IgD-negative memory B cell (primary cell): ENCODE results near the gene NPAS1. TPM values are rescaled to one million over a fixed set of nuclear protein-coding genes. Genes with fewer than 3 reads are reported as not detected.

Experiments used
- H3K27ac Mint-ChIP-seq, 3 donors: one replicate each; pipeline ENCODE4 v1.8.0; 2020 to 2022; ENCODE audit warnings: mild to moderate bottlenecking in 3 of 3, mixed read lengths in 3 of 3, moderate library complexity in 1 of 3
- H3K27me3 Mint-ChIP-seq: one replicate; pipeline ENCODE4 v1.8.0; 2021; ENCODE audit warnings: mixed read lengths
- H3K36me3 Mint-ChIP-seq: one replicate; pipeline ENCODE4 v1.8.0; 2020; ENCODE audit warnings: mild to moderate bottlenecking, mixed read lengths
- H3K4me1 Mint-ChIP-seq, 3 donors: one replicate each; pipeline ENCODE4 v1.8.0; 2020 to 2022; ENCODE audit warnings: mixed read lengths in 3 of 3, mild to moderate bottlenecking in 1 of 3
- H3K4me3 Mint-ChIP-seq, 4 donors: one replicate each; pipeline ENCODE4 v1.8.0; 2020 to 2022; ENCODE audit warnings: mild to moderate bottlenecking in 4 of 4, mixed read lengths in 4 of 4, moderate library complexity in 3 of 4
- H3K9me3 Mint-ChIP-seq, 3 donors: one replicate each; pipeline ENCODE4 v1.8.0; 2020 to 2021; ENCODE audit warnings: mixed read lengths in 3 of 3, mild to moderate bottlenecking in 1 of 3
- polyA plus RNA-seq: library from polyadenylated mRNA; unstranded; fragments of 300-500 nt; fragmentation: Illumina TruSeq; gene quantifications from one replicate; pipeline ENCODE4 v1.2.3, GENCODE V29; 2021

Gene NPAS1
- polyA plus RNA-seq = 1.0 TPM

- peaks cover 37% of the 10 kb centered on the region for H3K27me3 Mint-ChIP-seq
- no peak within 1 kb of the TSS for H3K27ac Mint-ChIP-seq
- H3K9me3 Mint-ChIP-seq = no peaks in the 10 kb centered on the region
- H3K4me3 Mint-ChIP-seq = peak within 1 kb of the TSS in 3 of 4 donors; percentile 63 to 76 (median 70)
- H3K36me3 Mint-ChIP-seq = no peaks in the 10 kb centered on the region
- H3K4me1 Mint-ChIP-seq = peaks cover 0 to 5% (median 5%) of the 10 kb centered on the region in 3 donors
These were observed at the start of gene NPAS1 for GRCh38 chr19:47019431-47020041. Gene NPAS1 (plus strand): TSS chr19:47019837. CDS start chr19:47021048, 1,211 bp downstream.

- H3K27me3 Mint-ChIP-seq = no peaks in the 10 kb centered on the region
- no peaks in the 10 kb centered on the region for H3K9me3 Mint-ChIP-seq
- peaks cover 7% of the 10 kb centered on the region for H3K36me3 Mint-ChIP-seq
- H3K4me1 Mint-ChIP-seq = peaks cover 2 to 10% (median 8%) of the 10 kb centered on the region in 3 donors
- H3K27ac Mint-ChIP-seq = no peak overlapping the region
- H3K4me3 Mint-ChIP-seq = no peak overlapping the region
These were observed 48.8 kb upstream of the NPAS1 start for GRCh38 chr19:46970815-46971214.

- Mint-ChIP-seq H3K27ac (no peak overlapping the region), H3K4me1 (peaks cover 4 to 8% (median 7%) of the 10 kb centered on the region in 3 donors), H3K27me3 (no peaks in the 10 kb centered on the region), H3K36me3 (peaks cover 3% of the 10 kb centered on the region), H3K9me3 (no peaks in the 10 kb centered on the region), H3K4me3 (no peak overlapping the region)
These were observed 47.3 kb upstream of the NPAS1 start for GRCh38 chr19:46972311-46972710.

- H3K27me3 Mint-ChIP-seq = no peaks in the 10 kb centered on the region
- no peak overlapping the region for H3K27ac Mint-ChIP-seq
- H3K36me3 Mint-ChIP-seq = peaks cover 3% of the 10 kb centered on the region
- H3K4me3 Mint-ChIP-seq = no peak overlapping the region
- H3K9me3 Mint-ChIP-seq = no peaks in the 10 kb centered on the region
- H3K4me1 Mint-ChIP-seq = peaks cover 0 to 4% (median 1%) of the 10 kb centered on the region in 3 donors
These were observed 45.5 kb upstream of the NPAS1 start for GRCh38 chr19:46974181-46974580.

DNA sequence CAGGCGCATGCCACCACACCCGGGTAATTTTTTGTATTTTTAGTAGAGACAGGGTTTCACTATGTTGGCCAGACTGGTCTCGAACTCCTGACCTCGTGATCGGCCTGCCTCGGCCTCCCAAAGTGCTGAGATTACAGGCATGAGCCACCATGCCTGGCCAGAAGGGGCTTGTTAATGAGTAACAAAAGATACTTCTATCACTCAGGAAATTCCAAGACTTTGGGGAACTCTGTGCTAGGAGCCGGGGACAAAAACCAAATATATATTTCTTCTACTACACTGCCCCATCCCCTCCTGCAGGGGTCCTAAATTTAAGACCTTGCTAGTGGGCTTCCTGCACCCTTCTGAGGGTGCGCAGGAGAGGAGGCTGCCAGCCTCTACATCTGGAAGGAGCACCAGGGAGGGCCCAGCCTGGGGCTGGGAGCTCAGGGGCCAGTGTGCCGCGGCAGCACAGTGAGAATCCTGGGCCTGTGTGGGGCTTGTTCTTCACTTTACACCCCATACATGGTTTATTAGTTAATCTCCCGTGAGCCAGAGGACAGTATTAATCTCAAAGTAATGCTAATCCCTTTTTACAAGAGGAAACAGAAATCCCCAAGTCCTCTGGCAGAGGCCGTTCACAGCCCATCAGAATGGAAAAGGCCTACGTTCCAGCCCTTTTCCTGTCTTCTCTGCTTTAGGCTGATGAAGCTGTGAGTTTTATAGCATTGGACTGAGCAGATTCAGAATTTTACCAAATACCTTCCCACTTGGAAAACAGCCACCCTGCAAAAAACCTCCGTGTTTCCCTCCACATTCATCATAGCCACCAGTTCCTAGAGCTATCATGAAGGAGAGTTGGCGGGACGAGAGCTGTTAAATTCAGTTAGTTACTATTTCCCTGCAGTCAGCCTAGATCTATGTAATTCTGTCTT is 44.4 kb upstream of the NPAS1 start:
- no peak overlapping the region for H3K27ac Mint-ChIP-seq
- no peak overlapping the region for H3K4me3 Mint-ChIP-seq
- no peaks in the 10 kb centered on the region for H3K36me3 Mint-ChIP-seq
- peaks cover 0 to 4% (median 3%) of the 10 kb centered on the region in 3 donors for H3K4me1 Mint-ChIP-seq
- no peaks in the 10 kb centered on the region for H3K9me3 Mint-ChIP-seq
- no peaks in the 10 kb centered on the region for H3K27me3 Mint-ChIP-seq

DNA sequence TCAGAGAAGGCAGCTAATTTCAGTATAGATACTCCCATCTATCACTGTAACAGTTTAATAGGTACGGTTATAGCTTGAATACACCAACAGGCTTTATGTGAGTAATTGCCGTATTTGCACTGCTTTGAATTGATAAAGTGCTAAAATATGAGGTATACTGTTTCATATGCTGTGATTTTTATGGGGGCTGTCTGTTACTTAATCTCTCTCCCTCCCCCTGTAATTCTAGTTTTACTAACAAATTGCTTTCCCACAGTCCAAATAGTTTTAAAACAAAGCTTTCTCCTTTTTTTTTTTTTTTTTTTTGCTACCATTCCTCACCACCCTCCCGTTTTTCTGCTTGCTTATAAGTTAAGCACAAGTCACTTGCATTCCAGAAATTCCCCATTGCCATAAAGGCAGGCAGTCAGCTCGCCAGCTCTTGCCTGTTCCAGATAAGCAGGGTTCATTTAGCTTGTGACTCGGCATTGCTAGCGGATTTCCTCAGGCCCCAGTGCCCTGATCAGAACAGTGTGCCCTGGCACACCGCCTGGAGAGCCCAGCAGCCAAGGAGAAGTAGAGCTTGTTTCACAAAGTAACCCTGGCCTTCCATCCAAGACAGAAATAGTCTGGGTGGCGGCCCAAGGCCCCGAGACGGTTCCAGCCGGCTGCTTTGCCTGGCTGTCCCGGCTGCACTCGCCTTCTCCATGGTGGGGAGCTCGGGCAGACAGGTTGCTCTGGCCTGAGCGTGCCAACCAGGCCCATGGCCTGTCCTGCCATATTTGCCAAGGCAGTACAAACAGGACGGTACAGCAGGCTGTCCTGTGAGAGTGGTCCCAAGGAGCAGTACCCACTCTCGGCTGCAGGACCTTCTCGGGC is 43.5 kb upstream of the NPAS1 start:
- no peaks in the 10 kb centered on the region for H3K9me3 Mint-ChIP-seq

GRCh38 chr19:46976845-46977320 is 42.8 kb upstream of the NPAS1 start:
- no peak overlapping the region for H3K4me3 Mint-ChIP-seq
- H3K27me3 Mint-ChIP-seq = no peaks in the 10 kb centered on the region
- no peaks in the 10 kb centered on the region for H3K9me3 Mint-ChIP-seq
- no peaks in the 10 kb centered on the region for H3K36me3 Mint-ChIP-seq
- no peak overlapping the region for H3K27ac Mint-ChIP-seq
- peaks cover 4 to 14% (median 11%) of the 10 kb centered on the region in 3 donors for H3K4me1 Mint-ChIP-seq

More for the DNA sequence above, 43.5 kb upstream of the NPAS1 start:
- Mint-ChIP-seq H3K4me1 (peaks cover 3 to 11% (median 10%) of the 10 kb centered on the region in 3 donors), H3K27ac (no peak overlapping the region), H3K36me3 (no peaks in the 10 kb centered on the region), H3K27me3 (no peaks in the 10 kb centered on the region), H3K4me3 (no peak overlapping the region)

DNA sequence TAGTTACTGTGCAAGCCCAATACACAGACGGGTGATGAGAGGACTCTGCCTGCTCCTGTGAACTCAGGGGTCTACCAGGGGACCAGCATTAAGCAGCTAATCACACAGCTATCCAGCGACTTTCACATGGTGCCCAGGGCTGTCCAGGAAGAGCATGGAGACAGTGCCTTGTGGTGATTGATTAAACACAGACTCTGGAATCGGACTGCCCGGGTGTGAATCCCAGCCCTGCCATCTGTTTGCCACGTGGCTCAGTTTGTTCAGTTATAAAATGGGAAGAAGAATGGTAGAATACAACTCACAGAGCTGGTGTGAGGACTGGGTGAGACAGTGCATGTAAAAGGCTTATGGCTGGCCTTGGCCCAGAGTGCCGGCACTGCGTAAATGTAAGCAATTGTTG is 42.1 kb upstream of the NPAS1 start:
- Mint-ChIP-seq H3K4me1 (peaks cover 4 to 14% (median 11%) of the 10 kb centered on the region in 3 donors), H3K36me3 (no peaks in the 10 kb centered on the region), H3K4me3 (no peak overlapping the region), H3K27me3 (no peaks in the 10 kb centered on the region), H3K9me3 (no peaks in the 10 kb centered on the region), H3K27ac (no peak overlapping the region)

- H3K4me3 Mint-ChIP-seq = no peak overlapping the region
These were observed 41.3 kb upstream of the NPAS1 start for GRCh38 chr19:46978171-46978869.

GRCh38 chr19:46979126-46980105 is 40.2 kb upstream of the NPAS1 start:
- Mint-ChIP-seq H3K27me3 (no peaks in the 10 kb centered on the region), H3K9me3 (no peaks in the 10 kb centered on the region), H3K27ac (peak overlapping the region in 1 of 3 donors; percentile 65), H3K4me1 (peaks cover 4 to 14% (median 12%) of the 10 kb centered on the region in 3 donors), H3K4me3 (no peak overlapping the region), H3K36me3 (peaks cover 3% of the 10 kb centered on the region)

More at GRCh38 chr19:46978171-46978869, 41.3 kb upstream of the NPAS1 start:
- no peaks in the 10 kb centered on the region for H3K9me3 Mint-ChIP-seq
- peaks cover 4 to 14% (median 11%) of the 10 kb centered on the region in 3 donors for H3K4me1 Mint-ChIP-seq
- H3K36me3 Mint-ChIP-seq = no peaks in the 10 kb centered on the region
- no peaks in the 10 kb centered on the region for H3K27me3 Mint-ChIP-seq
- H3K27ac Mint-ChIP-seq = no peak overlapping the region

DNA sequence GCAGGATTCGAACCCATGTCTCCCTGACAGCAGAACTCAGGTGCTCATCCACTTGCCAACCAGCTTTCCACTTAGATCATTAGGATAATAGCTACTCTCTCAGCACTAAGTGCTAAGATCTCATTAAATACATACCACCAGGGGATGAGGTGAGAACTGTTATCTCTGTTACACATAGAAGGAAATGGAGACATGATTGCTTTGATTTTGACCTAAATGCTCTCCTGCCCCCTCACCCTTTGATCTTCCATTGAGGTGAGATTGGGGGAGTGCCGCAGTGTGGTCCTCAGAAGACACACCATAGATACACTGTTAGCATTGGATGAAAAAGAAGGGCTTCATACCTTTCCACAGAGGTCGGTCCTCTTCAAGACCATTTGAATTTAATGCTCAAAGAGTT is 38.9 kb upstream of the NPAS1 start:
- Mint-ChIP-seq H3K9me3 (no peaks in the 10 kb centered on the region), H3K27ac (no peak overlapping the region)

GRCh38 chr19:46981286-46981945 is 38.2 kb upstream of the NPAS1 start:
- H3K9me3 Mint-ChIP-seq = no peaks in the 10 kb centered on the region
- H3K4me3 Mint-ChIP-seq = no peak overlapping the region
- peak overlapping the region in 1 of 3 donors; percentile 25 for H3K27ac Mint-ChIP-seq
- H3K27me3 Mint-ChIP-seq = no peaks in the 10 kb centered on the region
- peaks cover 4 to 14% (median 12%) of the 10 kb centered on the region in 3 donors for H3K4me1 Mint-ChIP-seq
- peaks cover 3% of the 10 kb centered on the region for H3K36me3 Mint-ChIP-seq

More for the DNA sequence above, 38.9 kb upstream of the NPAS1 start:
- H3K4me3 Mint-ChIP-seq = no peak overlapping the region
- H3K36me3 Mint-ChIP-seq = peaks cover 3% of the 10 kb centered on the region
- H3K4me1 Mint-ChIP-seq = peaks cover 4 to 14% (median 12%) of the 10 kb centered on the region in 3 donors
- no peaks in the 10 kb centered on the region for H3K27me3 Mint-ChIP-seq

DNA sequence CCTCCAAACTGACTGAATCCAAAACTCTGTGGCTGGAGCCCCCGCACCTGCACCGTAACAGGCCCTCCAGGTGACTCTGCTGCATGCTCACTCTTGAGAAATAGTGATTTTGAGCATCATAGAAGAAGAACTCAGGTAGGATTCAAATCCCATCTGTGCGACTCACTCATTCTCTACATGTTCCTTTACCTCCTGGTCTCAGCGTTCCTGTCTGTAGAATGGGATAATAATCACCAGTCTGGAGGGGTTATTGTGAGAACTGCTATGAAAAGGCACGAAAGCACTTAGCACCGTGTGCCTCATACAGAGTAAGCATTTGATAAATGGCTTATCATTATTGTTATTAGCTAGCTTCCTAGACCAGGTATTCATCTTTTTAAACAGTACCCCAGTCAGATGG is 36.5 kb upstream of the NPAS1 start:
- H3K4me1 Mint-ChIP-seq = peaks cover 4 to 11% (median 10%) of the 10 kb centered on the region in 3 donors
- no peak overlapping the region for H3K4me3 Mint-ChIP-seq

More for the DNA sequence above, 36.5 kb upstream of the NPAS1 start:
- Mint-ChIP-seq H3K27ac (no peak overlapping the region), H3K27me3 (no peaks in the 10 kb centered on the region), H3K9me3 (no peaks in the 10 kb centered on the region), H3K36me3 (peaks cover 3% of the 10 kb centered on the region)
